CD4-positive, alpha-beta memory T cell (primary cell): ENCODE data around the gene MID1. TPM values are rescaled to one million over a fixed set of nuclear protein-coding genes. Genes with fewer than 3 reads are reported as not detected.

Experiments used
- CTCF ChIA-PET: fragments of 350-600 bp; sonication (Branson Sonifier 250); formaldehyde crosslinking; loops from one replicate; lab custom pipeline; 2021; ENCODE audit warnings: inconsistent platforms; ENCODE audit not compliant: partially characterized antibody; lab: Charles Lee
- POLR2A ChIA-PET: fragments of 350-600 bp; sonication (Branson Sonifier 250); formaldehyde crosslinking; loops from one replicate; lab custom pipeline; 2021; ENCODE audit not compliant: partially characterized antibody; lab: Charles Lee
- DNase-seq, 5 donors: peaks; one replicate each; pipeline versions ENCODE4 v3.0.0 to v3.0.0-alpha.2; 2020 to 2022; ENCODE audit warnings: mixed read lengths in 1 of 5
- H3K27ac ChIP-seq: one replicate; pipeline ENCODE4 v1.7.0; 2013; ENCODE audit warnings: low read depth, low read length
- H3K27me3 ChIP-seq: 2 replicates; pipeline ENCODE4 v1.7.0; 2013; ENCODE audit warnings: mild to moderate bottlenecking, low read length, moderate library complexity; ENCODE audit not compliant: insufficient read depth
- H3K36me3 ChIP-seq: 2 replicates; pipeline ENCODE4 v1.7.0; 2013; ENCODE audit warnings: mild to moderate bottlenecking, low read length, moderate library complexity; ENCODE audit not compliant: insufficient read depth
- H3K4me1 ChIP-seq: 2 replicates; pipeline ENCODE4 v1.7.0; 2013; ENCODE audit warnings: mild to moderate bottlenecking, low read length, moderate library complexity; ENCODE audit not compliant: insufficient read depth
- H3K4me3 ChIP-seq, 2 donors: one replicate each; pipeline ENCODE4 v1.7.0; 2013; ENCODE audit warnings: low read length in 2 of 2, mild to moderate bottlenecking in 1 of 2
- H3K9me3 ChIP-seq, 2 donors: one replicate each; pipeline ENCODE4 v1.7.0; 2013; ENCODE audit warnings: low read length in 2 of 2, control low read depth in 1 of 2; ENCODE audit not compliant: control insufficient read depth in 1 of 2
- H3K27ac Mint-ChIP-seq, 7 donors: one replicate each; pipeline ENCODE4 v1.8.0; 2020 to 2021; ENCODE audit warnings: mixed read lengths in 7 of 7, mild to moderate bottlenecking in 6 of 7, inconsistent platforms in 3 of 7, moderate library complexity in 3 of 7
- H3K27me3 Mint-ChIP-seq, 2 donors: one replicate each; pipeline ENCODE4 v1.8.0; 2020 to 2021; ENCODE audit warnings: mixed read lengths in 2 of 2
- H3K36me3 Mint-ChIP-seq, 2 donors: one replicate each; pipeline ENCODE4 v1.8.0; 2020 to 2021; ENCODE audit warnings: mixed read lengths in 2 of 2, inconsistent platforms in 1 of 2, mild to moderate bottlenecking in 1 of 2
- H3K4me1 Mint-ChIP-seq, 4 donors: one replicate each; pipeline ENCODE4 v1.8.0; 2020 to 2021; ENCODE audit warnings: mixed read lengths in 4 of 4, mild to moderate bottlenecking in 1 of 4
- H3K4me3 Mint-ChIP-seq, 8 donors: one replicate each; pipeline ENCODE4 v1.8.0; 2020 to 2021; ENCODE audit warnings: mixed read lengths in 8 of 8, mild to moderate bottlenecking in 7 of 8, moderate library complexity in 6 of 8, inconsistent platforms in 3 of 8
- H3K9me3 Mint-ChIP-seq, 8 donors: one replicate each; pipeline ENCODE4 v1.8.0; 2020 to 2021; ENCODE audit warnings: mixed read lengths in 8 of 8, mild to moderate bottlenecking in 5 of 8, inconsistent platforms in 3 of 8, moderate library complexity in 1 of 8
- intact Hi-C: fragments of 100-400 bp; cut with micrococcal nuclease; formaldehyde crosslinking; loops from one replicate; pipeline ENCODE4 v1.15.1; 2023
- polyA plus RNA-seq, 2 donors: library from polyadenylated mRNA; unstranded; fragments of 300-500 nt; fragmentation: Illumina TruSeq; gene quantifications; one replicate each; pipeline ENCODE4 v1.2.3, GENCODE V29; 2021
- total RNA-seq, 2 experiments: library from RNA; stranded (reverse); gene quantifications; one replicate each; pipeline ENCODE4 v1.2.3, GENCODE V29; 2021

Gene MID1
- total and polyA plus RNA-seq, 4 experiments from 2014 or later = not detected

- H3K9me3 ChIP-seq = no peaks in the 10 kb centered on the region
- H3K27ac Mint-ChIP-seq = no peak overlapping the region
- H3K36me3 ChIP-seq = no peaks in the 10 kb centered on the region
- no peak overlapping the region for H3K27ac ChIP-seq
- no peaks in the 10 kb centered on the region for H3K4me1 ChIP-seq
- POLR2A ChIA-PET = no interaction called here
- CTCF ChIA-PET = no interaction called here
- peaks cover 0 to 9% (median 3%) of the 10 kb centered on the region in 8 donors for H3K9me3 Mint-ChIP-seq
- DNase-seq = no peak
- no peak overlapping the region for H3K4me3 Mint-ChIP-seq
- H3K36me3 Mint-ChIP-seq = no peaks in the 10 kb centered on the region
- no peaks in the 10 kb centered on the region for H3K4me1 Mint-ChIP-seq
- no peak overlapping the region for H3K4me3 ChIP-seq
- no peaks in the 10 kb centered on the region for H3K27me3 ChIP-seq
- peaks cover 0 to 2% of the 10 kb centered on the region in 2 donors for H3K27me3 Mint-ChIP-seq
- intact Hi-C loops = no loop called here
Measured at GRCh38 chrX:10519278-10519677, 101.1 kb downstream of the MID1 start.

GRCh38 chrX:10518073-10518472, 102.3 kb downstream of the MID1 start:
- Histone ChIP-seq H3K4me1 (no peaks in the 10 kb centered on the region), H3K4me3 (no peak overlapping the region), H3K27me3 (no peaks in the 10 kb centered on the region), H3K36me3 (no peaks in the 10 kb centered on the region), H3K27ac (no peak overlapping the region), H3K9me3 (no peaks in the 10 kb centered on the region)
- H3K9me3 Mint-ChIP-seq = peaks cover 0 to 13% (median 3%) of the 10 kb centered on the region in 8 donors
- H3K27me3 Mint-ChIP-seq = peaks cover 0 to 2% of the 10 kb centered on the region in 2 donors
- H3K36me3 Mint-ChIP-seq = no peaks in the 10 kb centered on the region
- H3K4me3 Mint-ChIP-seq = no peak overlapping the region
- intact Hi-C loops = no loop called here
- ChIA-PET POLR2A (no interaction called here), CTCF (no interaction called here)
- DNase-seq = no peak
- no peak overlapping the region for H3K27ac Mint-ChIP-seq
- no peaks in the 10 kb centered on the region for H3K4me1 Mint-ChIP-seq

GRCh38 chrX:10516781-10517322, 103.5 kb downstream of the MID1 start:
- H3K4me3 Mint-ChIP-seq = no peak overlapping the region
- Histone ChIP-seq H3K36me3 (no peaks in the 10 kb centered on the region), H3K27me3 (no peaks in the 10 kb centered on the region), H3K4me1 (no peaks in the 10 kb centered on the region), H3K4me3 (no peak overlapping the region), H3K27ac (no peak overlapping the region), H3K9me3 (no peaks in the 10 kb centered on the region)
- H3K36me3 Mint-ChIP-seq = no peaks in the 10 kb centered on the region
- intact Hi-C loops = no loop called here
- no peaks in the 10 kb centered on the region for H3K4me1 Mint-ChIP-seq
- no peak for DNase-seq
- H3K9me3 Mint-ChIP-seq = peaks cover 0 to 11% (median 3%) of the 10 kb centered on the region in 8 donors
- no peak overlapping the region for H3K27ac Mint-ChIP-seq
- POLR2A ChIA-PET = no interaction called here
- H3K27me3 Mint-ChIP-seq = peaks cover 0 to 2% of the 10 kb centered on the region in 2 donors
- CTCF ChIA-PET = no interaction called here

GRCh38 chrX:10514891-10515290, 105.5 kb downstream of the MID1 start:
- CTCF ChIA-PET = no interaction called here
- intact Hi-C loops = no loop called here

GRCh38 chrX:10513974-10514373, 106.4 kb downstream of the MID1 start:
- Histone ChIP-seq H3K27ac (no peak overlapping the region), H3K27me3 (no peaks in the 10 kb centered on the region), H3K36me3 (no peaks in the 10 kb centered on the region), H3K4me1 (no peaks in the 10 kb centered on the region), H3K9me3 (no peaks in the 10 kb centered on the region), H3K4me3 (no peak overlapping the region)
- Mint-ChIP-seq H3K36me3 (no peaks in the 10 kb centered on the region), H3K9me3 (peaks cover 0 to 11% (median 0%) of the 10 kb centered on the region in 8 donors), H3K4me3 (no peak overlapping the region), H3K27me3 (no peaks in the 10 kb centered on the region), H3K4me1 (no peaks in the 10 kb centered on the region), H3K27ac (no peak overlapping the region)
- intact Hi-C loops = no loop called here
- CTCF ChIA-PET = no interaction called here
- DNase-seq = no peak
- POLR2A ChIA-PET = no interaction called here

More at GRCh38 chrX:10514891-10515290, 105.5 kb downstream of the MID1 start:
- Histone ChIP-seq H3K4me1 (no peaks in the 10 kb centered on the region), H3K4me3 (no peak overlapping the region), H3K36me3 (no peaks in the 10 kb centered on the region), H3K9me3 (no peaks in the 10 kb centered on the region), H3K27ac (no peak overlapping the region), H3K27me3 (no peaks in the 10 kb centered on the region)
- Mint-ChIP-seq H3K27me3 (no peaks in the 10 kb centered on the region), H3K4me1 (no peaks in the 10 kb centered on the region), H3K9me3 (peaks cover 0 to 11% (median 0%) of the 10 kb centered on the region in 8 donors), H3K4me3 (no peak overlapping the region), H3K36me3 (no peaks in the 10 kb centered on the region), H3K27ac (no peak overlapping the region)
- no peak for DNase-seq
- POLR2A ChIA-PET = no interaction called here

GRCh38 chrX:10512741-10513140, 107.6 kb downstream of the MID1 start:
- no peak overlapping the region for H3K27ac Mint-ChIP-seq
- no peaks in the 10 kb centered on the region for H3K9me3 ChIP-seq
- no peaks in the 10 kb centered on the region for H3K4me1 Mint-ChIP-seq
- H3K9me3 Mint-ChIP-seq = peaks cover 0 to 11% (median 0%) of the 10 kb centered on the region in 8 donors
- no peaks in the 10 kb centered on the region for H3K27me3 Mint-ChIP-seq
- DNase-seq = no peak
- H3K4me3 Mint-ChIP-seq = no peak overlapping the region
- POLR2A ChIA-PET = no interaction called here
- CTCF ChIA-PET = no interaction called here
- no peak overlapping the region for H3K27ac ChIP-seq
- no peaks in the 10 kb centered on the region for H3K27me3 ChIP-seq
- H3K36me3 Mint-ChIP-seq = no peaks in the 10 kb centered on the region
- no peak overlapping the region for H3K4me3 ChIP-seq
- H3K4me1 ChIP-seq = no peaks in the 10 kb centered on the region
- no peaks in the 10 kb centered on the region for H3K36me3 ChIP-seq
- intact Hi-C loops = no loop called here

GRCh38 chrX:10512258-10512657, 108.1 kb downstream of the MID1 start:
- Mint-ChIP-seq H3K27me3 (no peaks in the 10 kb centered on the region), H3K27ac (no peak overlapping the region), H3K36me3 (no peaks in the 10 kb centered on the region), H3K4me3 (no peak overlapping the region), H3K4me1 (no peaks in the 10 kb centered on the region), H3K9me3 (peaks cover 0 to 11% (median 0%) of the 10 kb centered on the region in 8 donors)
- CTCF ChIA-PET = no interaction called here
- Histone ChIP-seq H3K27ac (no peak overlapping the region), H3K4me1 (no peaks in the 10 kb centered on the region), H3K36me3 (no peaks in the 10 kb centered on the region), H3K27me3 (no peaks in the 10 kb centered on the region), H3K4me3 (no peak overlapping the region), H3K9me3 (no peaks in the 10 kb centered on the region)
- intact Hi-C loops = no loop called here
- no peak for DNase-seq
- POLR2A ChIA-PET = no interaction called here

GRCh38 chrX:10509397-10509796, 111.0 kb downstream of the MID1 start:
- no peak overlapping the region for H3K27ac ChIP-seq
- ChIA-PET POLR2A (no interaction called here), CTCF (no interaction called here)
- no peaks in the 10 kb centered on the region for H3K36me3 Mint-ChIP-seq
- H3K27ac Mint-ChIP-seq = no peak overlapping the region
- no peak overlapping the region for H3K4me3 Mint-ChIP-seq
- intact Hi-C loops = no loop called here
- no peaks in the 10 kb centered on the region for H3K9me3 ChIP-seq
- H3K36me3 ChIP-seq = no peaks in the 10 kb centered on the region
- DNase-seq = no peak
- no peaks in the 10 kb centered on the region for H3K27me3 ChIP-seq
- H3K4me1 ChIP-seq = no peaks in the 10 kb centered on the region
- H3K9me3 Mint-ChIP-seq = peaks cover 0 to 4% (median 0%) of the 10 kb centered on the region in 8 donors
- H3K4me3 ChIP-seq = no peak overlapping the region
- no peaks in the 10 kb centered on the region for H3K27me3 Mint-ChIP-seq
- no peaks in the 10 kb centered on the region for H3K4me1 Mint-ChIP-seq
